ENCODE measurements around the gene SLC51B.

DNA sequence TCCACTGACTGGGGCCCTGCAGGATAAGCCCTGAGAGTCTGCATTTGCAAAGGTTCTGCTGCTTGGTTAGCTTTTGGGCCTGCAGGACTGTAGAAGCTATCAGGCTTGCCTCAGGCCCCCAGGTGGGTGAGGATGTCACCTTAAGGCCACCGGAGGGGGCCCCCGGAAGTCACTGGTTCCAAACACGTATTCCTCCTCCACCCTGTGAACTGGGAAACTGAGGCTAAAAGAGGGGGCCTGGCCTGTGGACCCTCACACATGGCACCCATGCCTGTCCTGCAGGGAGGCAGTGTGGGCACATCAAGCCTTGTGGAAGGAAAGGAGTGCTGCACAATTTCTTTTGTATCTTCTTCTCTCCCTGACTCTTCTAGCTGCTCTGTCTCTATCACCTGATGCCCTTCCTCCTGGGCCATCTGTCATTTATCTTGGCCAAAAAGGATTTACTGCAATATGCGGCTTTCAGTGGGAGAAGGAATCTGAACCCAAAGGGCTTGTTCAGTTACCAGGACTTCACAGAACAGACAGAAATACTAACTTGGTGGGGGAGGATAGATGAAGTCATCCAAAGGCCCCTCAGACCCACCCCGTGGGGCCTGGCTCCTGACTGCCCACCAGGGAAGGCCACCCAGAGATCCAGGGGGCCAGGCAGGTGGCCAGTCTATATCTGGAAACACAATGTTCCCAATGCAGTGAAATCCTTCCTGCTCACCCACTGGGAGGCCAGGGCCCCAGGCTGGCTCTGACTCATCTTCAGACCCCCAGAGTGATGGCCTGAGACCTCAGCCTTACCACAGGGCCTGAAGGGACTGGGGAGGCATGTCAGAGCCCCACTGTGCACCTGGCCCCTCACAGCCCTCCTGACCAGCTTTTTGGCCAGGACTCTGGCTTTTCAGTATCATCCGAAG lies 51.5 kb downstream of the SLC51B start:
- TF ChIP-seq, protein P1, sequence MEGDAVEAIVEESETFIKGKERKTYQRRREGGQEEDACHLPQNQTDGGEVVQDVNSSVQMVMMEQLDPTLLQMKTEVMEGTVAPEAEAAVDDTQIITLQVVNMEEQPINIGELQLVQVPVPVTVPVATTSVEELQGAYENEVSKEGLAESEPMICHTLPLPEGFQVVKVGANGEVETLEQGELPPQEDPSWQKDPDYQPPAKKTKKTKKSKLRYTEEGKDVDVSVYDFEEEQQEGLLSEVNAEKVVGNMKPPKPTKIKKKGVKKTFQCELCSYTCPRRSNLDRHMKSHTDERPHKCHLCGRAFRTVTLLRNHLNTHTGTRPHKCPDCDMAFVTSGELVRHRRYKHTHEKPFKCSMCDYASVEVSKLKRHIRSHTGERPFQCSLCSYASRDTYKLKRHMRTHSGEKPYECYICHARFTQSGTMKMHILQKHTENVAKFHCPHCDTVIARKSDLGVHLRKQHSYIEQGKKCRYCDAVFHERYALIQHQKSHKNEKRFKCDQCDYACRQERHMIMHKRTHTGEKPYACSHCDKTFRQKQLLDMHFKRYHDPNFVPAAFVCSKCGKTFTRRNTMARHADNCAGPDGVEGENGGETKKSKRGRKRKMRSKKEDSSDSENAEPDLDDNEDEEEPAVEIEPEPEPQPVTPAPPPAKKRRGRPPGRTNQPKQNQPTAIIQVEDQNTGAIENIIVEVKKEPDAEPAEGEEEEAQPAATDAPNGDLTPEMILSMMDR (IDR thresholded peaks at IDR 0.05 in 8 of 11, conservative IDR thresholded peaks at IDR 0.05 in 3 of 11), result no peak
- TF ChIP-seq POLR2AphosphoS5 (IDR thresholded peaks at IDR 0.05), result peak in 1 of 3 donors; percentile 9
- TF ChIP-seq POLR2A (IDR thresholded peaks at IDR 0.05), result no peak

Data from spleen (tissue), 7 donors.